GM21526 (cell line): ENCODE measurements around the gene IPPK.

Experiments used
- ATAC-seq: cut with Tn5 transposase; IDR thresholded peaks from one replicate; pipeline ENCODE4 v1.9.1; 2021; ENCODE audit warnings: moderate library complexity; ENCODE audit not compliant: unreplicated experiment, low FRiP score

The IPPK gene

DNA sequence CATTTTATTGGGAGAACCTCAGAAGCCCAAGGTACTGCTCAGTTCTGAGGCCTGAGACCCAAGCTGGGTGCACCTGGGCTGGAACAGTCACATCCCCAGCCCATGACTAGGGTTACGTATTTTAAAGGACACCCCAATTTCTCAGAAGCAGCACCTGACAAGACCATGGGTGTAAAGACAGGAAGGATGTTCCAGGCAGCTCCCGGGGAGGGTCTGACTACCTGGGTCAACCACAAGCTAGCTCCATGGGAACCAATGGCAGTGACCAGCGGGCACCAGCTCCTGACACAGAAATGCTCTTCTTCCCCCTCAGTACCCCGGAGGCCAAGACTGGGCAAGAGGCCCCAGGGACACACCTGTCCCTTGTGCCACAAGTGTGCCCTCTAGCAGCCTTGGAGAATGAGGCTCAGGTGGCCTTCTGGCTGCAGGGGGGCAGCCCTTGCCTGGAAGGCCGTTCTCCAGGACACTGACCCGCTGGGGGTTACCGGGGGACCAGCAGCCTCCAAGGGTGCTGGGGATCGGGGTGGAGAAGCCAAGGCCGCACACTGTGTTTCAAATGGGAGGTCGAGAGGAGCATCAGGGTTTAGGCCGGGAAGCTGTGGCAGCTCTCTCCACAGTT, 52.6 kb downstream of the IPPK start:
- ATAC-seq = no peak

DNA sequence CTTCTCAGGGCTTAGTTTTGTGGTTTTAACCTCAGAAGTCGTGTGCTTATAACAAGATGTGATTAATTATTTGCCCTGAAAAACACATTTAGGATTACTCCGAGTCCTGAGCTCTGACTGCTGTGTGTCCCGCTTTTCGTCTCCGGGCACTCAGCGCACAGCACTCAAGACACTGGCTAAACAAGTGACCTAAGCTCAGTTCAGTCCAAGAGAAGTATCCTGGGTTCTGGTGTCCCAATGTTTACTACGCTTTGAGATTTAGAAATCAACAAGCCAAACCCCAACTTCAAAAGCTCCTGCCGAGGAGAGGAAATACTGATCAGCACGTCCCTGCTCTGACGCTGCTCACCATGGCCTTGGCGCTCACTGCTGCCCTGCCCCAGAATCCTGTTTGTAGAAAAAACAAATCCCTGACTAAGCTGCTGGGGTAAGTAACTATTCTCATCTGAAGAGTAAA, 53.2 kb downstream of the IPPK start:
- no peak for ATAC-seq

DNA sequence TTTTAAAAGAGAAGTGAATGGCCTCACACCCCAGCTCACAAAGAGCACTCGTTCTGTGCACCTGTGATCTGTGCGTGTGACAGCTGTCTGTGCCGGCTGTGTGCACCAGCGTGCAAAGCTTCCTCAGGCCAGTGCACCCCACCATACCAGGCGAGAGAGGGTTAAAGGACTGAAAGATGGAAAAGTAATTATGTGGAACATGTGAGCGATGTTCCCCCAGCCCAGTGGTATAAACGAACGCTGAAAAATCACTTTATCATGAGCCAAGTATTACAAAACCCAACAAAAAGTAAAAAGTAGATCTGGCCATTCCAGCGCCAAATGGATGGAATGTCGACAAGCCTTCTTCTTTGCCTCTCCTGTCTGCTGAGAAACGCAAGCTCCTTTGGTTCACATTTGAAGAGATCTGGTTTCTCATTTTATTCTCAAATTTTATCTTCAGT, 53.7 kb downstream of the IPPK start:
- ATAC-seq = no peak

DNA sequence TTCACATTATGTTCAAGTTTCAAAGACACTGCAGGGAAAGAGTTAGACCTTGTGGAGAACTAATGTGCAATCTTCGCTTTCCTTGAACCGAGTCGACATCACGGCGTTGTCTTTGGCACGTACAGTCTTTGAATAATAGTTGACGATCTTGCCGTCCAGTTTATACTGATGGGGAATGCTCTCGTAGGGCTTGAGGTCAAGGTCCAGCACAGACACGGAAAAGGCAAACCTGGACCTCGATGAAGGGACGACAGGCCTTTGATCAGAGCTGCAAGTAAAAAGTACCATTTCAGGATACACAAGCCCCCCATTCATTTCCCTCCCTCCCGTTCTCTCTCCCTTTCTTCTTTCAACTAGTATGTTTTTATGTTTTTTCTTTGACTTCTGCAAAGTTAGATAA, 54.1 kb downstream of the IPPK start:
- no peak for ATAC-seq

DNA sequence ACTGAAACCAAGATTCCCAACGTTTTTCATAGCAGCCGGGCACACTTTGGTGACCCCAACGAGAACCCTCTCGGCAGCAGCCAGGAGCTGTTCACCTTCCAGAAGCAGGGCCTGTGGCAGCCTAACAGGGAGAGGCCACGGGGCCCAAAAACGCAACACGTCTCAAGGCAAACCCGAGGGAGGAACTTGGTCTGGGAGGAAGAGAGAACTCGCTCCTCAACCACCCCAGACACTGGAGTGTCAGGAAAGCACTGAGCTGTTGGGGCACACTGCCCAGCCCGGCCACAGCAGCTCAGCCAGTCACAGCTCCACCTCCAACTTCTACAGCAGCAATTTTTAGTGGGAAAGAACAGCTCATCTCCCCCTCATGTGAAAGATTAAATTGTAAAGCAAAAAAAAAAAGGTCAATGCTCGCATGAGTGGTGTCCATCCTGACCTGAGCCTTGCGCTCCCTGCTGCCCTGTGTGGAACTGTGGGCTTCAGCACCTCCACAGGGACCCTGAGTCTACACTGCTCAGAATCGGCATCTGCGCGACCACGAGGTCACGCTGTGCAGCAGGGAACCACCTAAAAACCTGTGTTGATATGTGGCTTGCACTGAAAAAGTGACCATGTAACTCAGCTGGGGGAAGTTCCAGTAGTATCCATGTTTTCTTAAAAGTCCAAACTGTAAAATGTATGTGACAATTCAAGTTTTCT, 55.0 kb downstream of the IPPK start:
- ATAC-seq = no peak

DNA sequence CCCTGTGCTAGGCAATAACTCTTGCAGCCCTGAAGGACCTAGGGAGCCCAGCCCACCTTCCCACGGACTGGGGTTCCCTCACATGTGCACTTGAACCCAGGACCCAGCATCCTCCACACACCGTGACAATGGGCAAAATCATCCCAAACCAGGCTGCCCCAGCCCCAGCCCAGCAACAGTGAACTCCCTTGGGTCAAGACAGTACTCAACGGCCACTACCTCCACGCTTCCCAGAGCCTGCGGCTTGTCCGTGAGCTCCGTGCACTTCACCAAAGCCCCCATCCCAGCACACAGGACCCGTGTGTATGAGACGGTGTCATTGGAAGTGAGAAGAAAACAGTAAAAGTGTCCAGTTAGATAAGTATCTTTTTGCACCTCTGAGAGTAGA, 55.8 kb downstream of the IPPK start:
- ATAC-seq = no peak

DNA sequence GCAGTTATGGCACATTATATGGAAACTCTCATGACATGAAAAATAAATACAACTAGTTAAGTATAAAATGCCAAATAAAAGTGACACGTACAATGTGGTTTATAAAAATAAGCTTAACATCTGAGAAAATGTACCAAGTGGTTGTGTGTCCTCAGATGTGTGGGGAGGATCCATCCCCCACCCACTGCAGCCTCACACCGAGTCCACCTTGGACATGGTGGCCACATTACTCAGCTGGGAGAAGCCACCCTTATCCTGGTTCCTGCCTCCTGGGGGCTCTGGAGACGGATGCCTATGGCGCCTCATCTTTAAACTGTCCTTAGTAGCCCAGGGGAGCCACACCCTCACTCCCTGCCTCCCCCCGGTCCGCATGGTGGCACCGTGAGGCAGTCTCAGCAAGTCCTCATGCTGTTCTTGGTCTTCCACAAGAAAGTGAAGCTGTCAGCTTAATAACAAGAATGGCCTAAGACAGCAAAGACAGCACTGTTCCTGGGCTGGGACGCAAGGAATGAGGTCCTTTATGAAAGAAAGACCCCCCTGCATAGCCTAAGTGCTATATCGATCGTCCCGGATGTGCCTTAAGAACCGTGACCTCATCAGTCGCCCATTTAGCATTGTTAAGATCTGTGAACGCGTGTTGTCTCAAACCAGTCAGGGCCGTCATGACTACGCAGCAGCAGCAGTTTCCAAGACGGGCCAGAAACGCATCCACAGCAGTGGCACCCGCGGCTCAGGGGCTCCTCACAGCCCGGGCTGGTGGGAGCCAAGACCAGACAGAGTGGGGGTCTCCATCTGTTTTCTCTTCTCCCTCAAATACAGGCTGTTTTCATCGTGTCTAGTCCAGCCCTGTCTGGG, 56.4 kb downstream of the IPPK start:
- no peak for ATAC-seq

DNA sequence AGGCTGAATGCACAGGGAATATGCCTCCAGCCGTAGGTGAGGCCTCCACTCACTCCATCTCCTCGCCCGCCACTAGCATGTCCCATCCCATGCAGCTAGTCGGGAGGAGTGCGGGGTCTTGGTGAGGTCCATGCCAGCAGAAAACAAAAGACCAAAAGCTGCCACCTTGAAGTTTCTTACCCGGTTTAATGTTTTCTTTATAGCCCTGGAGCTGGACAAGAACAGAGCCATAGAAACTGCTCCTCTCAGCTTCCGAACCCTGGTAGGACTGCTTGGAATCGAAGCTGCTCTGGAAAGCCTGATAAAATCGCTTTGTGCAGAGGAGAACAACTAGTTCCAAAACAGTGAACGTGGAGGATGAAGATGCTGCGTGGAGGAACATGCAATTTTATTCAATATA, 57.1 kb downstream of the IPPK start:
- ATAC-seq = no peak

DNA sequence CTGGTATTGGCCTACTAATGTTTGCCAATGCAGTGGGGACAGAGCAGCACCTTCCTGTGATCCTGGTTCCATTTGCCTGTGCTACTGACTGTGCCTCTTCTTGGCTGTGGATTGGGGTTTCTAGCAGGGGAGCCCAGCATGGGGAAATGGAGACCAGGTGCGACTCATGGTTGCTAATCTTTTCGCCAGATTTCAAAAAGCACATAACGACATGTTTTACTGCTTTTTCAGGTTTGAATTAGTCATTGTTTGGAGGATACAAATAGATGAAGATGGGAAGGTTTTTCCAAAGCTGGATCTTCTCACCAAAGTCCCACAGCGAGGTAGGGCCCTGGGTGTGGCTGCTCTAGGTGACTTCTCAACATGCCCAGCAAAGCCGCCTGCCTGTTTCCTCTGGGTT, 57.6 kb downstream of the IPPK start:
- ATAC-seq = no peak

DNA sequence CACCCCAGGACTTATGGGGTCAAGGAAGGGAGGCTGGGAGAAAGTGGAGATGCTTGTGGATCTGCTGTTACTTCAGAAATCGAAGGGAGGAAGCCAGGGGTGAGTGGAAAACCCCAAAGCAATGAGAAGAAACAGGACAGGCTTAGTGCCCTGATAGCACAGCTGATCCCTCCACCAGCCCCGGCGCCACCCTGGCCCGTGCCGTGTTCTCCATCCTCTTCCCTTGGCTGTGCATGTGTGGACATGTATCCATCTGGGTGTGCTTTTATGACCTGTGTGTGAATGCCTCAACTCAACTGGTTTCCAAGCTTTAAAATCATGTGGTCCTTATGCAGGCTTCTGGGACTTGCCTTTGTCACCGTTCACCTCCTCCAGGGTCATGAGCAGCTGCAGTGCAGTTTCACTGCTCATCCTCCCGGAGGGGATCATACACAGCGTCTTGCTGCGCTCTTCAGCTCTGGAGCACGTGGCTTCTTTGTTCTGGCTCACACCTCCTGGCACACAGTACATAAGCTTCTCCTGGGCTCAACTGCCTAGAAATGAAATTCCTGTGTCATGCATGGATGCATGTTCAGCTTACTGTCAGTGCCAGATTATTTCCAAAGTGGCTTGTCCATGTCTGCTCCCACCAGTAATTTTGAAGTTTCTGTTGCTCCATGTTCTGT, 58.2 kb downstream of the IPPK start:
- no peak for ATAC-seq

DNA sequence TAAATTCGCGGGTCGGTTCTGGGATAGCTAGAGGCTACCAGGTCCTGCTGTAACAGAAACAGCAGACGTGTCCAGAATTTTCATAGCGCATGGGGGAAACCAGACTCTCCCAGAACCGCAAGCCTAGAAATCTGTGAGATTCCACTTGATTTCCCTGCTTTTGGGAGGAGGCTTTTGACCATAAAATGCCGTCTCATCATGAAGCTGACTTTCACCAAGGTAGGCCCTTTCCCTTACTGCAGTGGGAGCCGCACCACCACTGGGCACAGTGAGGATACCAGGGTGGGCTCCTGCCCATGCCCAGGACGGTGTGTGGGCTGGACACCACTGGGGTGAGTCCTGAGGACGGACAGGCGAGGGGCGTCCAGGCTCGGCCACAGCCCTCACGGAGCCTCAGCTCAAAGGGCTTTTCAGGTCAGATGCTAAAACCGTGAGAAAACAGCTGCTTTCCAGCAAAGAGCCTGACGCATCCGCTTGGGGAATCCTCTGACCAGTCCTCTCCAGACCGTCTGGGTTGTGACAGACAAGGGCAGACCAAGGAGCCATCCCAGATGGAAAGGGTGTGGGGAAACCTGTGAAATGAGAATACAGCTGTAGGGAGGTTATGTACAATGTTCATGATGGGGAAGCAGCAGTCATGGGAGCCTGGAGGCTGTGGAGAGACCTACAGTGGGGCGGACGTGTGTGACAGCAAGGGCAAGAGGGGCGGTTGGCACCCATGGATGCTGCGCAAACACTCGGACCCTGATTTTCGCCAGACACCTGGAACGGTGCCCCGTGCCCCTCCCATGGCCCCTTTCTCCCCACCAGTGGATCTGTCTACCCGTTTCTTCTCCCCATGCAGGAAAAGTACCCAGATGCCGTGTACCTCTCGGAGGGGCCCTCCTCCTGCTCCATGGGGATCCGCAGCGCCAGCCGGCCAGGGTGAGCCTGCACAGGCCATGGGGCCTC, 59.2 kb downstream of the IPPK start:
- ATAC-seq = no peak

DNA sequence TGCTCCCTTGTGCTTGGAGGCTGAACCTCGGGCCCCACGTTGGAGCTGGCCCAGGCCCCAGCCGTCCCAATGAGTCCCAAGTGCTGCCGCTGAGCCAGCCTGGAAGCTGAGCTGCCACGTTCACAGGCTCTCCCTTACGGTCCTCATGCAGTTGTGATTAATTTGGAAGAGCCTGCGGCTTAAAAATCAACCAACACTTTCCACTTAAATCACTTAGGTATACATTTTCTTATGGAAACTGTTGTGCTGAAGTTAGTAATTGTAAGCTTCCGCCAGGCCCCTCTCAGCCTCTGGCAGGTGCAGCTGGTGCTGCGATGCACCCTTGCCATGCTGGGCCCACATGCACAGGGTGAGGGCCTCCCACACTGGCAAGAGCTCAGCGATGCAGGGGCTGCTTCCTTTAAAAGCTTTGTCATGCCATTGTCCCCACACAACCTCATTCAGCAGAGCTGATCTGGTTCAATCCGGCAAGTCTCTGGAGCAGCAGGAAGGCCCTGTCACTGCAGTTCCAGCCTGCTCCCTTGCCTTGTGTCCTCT, 61.0 kb downstream of the IPPK start:
- ATAC-seq = no peak

DNA sequence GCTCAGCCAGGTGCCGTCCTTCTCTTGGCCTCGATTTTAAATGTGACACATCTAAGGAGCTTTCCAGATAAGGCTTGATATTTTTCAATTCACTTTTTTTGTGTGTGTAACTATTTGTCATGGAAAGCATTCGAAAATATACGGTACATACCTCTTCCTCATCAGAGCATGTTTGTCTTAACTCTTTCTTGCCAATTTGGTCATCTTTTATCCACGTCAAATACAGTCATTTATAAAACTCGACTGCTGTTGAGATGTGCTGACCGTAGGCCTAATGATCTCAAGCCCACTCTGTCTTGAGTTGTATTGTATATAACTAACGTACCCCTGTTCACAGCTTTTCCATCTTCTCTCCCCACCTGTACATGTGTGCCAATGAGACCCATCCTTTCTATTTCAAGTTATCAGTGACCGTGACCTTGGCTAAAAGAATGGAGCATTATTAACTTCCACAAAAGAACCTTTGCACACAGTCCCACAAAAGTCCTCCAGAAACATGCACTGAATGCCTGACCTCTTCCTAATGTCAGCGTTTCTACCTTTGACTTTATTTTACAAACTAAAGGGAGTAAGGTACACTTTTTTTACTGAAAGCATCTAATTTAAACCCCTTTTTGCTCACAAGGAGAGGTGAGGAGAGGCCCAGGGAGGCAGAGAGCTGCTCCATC, 61.6 kb downstream of the IPPK start:
- ATAC-seq = no peak

DNA sequence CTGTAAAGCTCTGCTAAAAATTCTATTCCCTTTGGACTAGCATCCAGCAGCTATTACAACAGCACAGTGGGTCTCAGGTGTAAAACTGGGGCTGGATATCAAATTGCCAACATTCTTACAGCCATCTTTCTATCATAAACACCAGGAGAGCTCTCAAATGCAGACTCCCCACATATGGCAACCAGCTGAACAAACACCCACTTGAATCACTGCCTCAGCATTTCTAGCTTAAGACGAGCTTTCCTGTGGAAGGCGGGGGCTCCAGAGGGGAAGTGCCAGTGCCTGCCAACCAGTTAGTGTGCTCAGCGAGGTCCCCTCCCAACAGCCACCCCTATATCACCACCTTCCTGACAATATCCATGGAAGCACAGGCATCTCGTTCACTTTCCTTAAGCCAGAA, 62.2 kb downstream of the IPPK start:
- ATAC-seq = no peak

DNA sequence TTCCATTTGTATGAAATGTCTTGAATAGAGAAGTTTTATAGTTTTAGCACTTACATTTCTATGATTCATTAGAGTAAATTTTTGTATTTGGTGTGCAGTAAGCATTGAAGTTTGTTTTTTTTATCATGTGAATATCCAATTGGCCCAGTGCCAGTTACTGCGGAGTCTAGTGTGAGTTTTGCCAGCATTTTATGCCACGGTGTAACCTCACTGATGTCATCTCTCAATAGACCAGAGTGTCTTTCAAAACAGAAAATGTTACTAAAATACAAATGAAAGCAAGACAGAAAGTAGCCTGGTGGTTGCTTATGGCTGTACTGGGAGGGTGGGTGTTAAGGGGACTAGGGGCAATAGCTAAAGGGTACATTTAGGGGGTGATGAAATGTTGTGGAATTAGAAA, 62.8 kb downstream of the IPPK start:
- ATAC-seq = no peak

DNA sequence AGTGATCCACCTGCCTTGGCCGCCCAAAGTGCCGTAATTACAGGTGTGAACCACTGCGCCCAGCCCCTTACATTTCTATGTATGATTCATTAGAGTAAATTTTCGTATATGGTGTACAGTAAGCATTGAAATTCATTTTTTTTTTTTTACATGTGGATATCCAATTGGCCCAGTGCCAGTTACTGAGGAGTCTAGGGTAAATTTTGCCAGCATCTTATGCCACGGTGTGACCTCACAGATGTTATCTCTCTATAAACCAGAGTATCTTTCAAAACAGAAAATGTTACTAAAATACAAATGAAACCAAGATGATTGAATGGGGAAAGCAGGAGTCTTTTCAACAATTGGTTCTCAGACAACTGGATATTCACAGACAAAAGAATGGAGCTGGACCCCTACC, 64.7 kb downstream of the IPPK start:
- no peak for ATAC-seq

DNA sequence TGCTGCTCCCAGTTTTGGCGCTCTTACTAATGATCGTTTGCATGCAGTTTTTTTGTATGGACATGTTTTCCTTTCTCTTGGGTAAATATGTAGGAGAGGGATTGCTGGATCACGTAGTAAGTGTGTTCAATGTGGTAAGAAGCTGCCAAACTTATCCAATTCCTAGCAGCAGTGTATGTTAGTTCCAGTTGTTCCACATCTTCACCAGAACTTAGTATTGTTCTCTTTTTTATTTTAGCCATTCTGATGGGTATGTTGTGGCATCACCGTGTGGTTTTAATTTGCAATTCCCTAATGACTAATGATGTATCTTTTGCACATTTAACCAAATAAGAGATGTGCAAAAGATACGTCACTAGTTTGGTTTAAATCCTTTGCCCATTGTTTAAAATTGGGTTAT, 65.9 kb downstream of the IPPK start:
- ATAC-seq = no peak

DNA sequence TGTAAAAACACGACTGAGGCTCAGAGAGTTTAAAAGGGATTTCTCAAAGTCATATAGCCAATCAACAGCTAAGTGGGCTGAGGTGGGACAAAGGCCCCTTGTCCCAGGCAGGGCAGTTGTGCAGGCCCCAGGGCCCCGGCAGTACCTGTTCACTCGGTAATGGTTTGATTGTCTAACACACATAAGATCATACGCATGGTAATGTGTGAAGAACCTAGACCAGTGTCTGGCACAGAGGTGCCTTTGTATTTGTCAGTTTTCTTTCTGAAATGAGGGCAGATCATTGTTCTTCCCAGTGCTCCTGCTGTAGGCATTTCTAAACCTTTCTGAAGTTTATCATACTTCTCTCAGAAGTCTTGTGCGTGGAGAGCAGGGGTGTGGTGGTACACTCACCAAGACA, 66.8 kb downstream of the IPPK start:
- ATAC-seq = no peak

DNA sequence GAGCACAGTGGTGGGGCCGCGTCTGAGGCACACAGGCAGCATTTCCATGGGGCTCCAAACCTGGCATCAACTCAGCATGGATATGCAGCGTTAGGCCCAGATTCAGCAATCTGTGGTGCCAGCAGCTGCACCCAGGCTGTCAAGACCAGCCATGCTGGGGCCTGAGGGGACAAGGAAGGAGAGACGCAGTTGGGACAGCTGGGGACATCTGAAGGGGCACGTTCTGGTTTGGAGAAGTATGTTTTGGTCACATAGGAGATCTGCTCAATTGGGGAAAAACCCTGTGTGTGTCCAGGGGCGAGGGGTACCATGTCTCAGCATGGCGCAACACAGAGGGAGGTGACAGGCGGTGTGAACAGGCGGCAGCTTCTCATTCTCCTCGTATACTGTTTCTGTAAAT, 67.5 kb downstream of the IPPK start:
- ATAC-seq = no peak
